Neuronal stem cell (in vitro differentiated cells): ENCODE measurements around the gene LGALS3BP.
A peak's percentile ranks its signal among the peaks of the same experiment; 100 is the strongest.

Experiments
- DNase-seq: peaks from one replicate; pipeline ENCODE4 v3.0.0-alpha.2; 2013; ENCODE audit warnings: low spot score
- H2AFZ ChIP-seq: one replicate; pipeline ENCODE4 v1.6.1; 2013; ENCODE audit warnings: mild to moderate bottlenecking, low read length, inconsistent platforms
- H2AK5ac ChIP-seq: 2 replicates; pipeline ENCODE4 v1.6.1; 2013; ENCODE audit warnings: low read depth, mild to moderate bottlenecking, inconsistent platforms, low read length, moderate library complexity, mixed read lengths
- H2BK120ac ChIP-seq: 2 replicates; pipeline ENCODE4 v1.6.1; 2013; ENCODE audit warnings: low read depth, mild to moderate bottlenecking, inconsistent platforms, low read length, moderate library complexity, mixed read lengths
- H2BK12ac ChIP-seq: one replicate; pipeline ENCODE4 v1.6.1; 2013; ENCODE audit warnings: low read length, inconsistent platforms
- H2BK15ac ChIP-seq: 2 replicates; pipeline ENCODE4 v1.6.1; 2013; ENCODE audit warnings: mild to moderate bottlenecking, low read length, inconsistent platforms, mixed read lengths
- H2BK5ac ChIP-seq: one replicate; pipeline ENCODE4 v1.6.1; 2013; ENCODE audit warnings: inconsistent platforms, mild to moderate bottlenecking, low read length, moderate library complexity
- H3K14ac ChIP-seq: one replicate; pipeline ENCODE4 v1.6.1; 2013; ENCODE audit warnings: low read length, inconsistent platforms
- H3K18ac ChIP-seq: 2 replicates; pipeline ENCODE4 v1.6.1; 2013; ENCODE audit warnings: low read length, inconsistent platforms
- H3K23ac ChIP-seq: 2 replicates; pipeline ENCODE4 v1.6.1; 2013; ENCODE audit warnings: low read depth, mild to moderate bottlenecking, mixed read lengths, low read length, inconsistent platforms; ENCODE audit not compliant: poor library complexity
- H3K27ac ChIP-seq: replicated peaks from 3 replicates; pipeline ENCODE4 v1.5.1; 2013; ENCODE audit warnings: low read length, inconsistent platforms
- H3K27me3 ChIP-seq, 3 experiments: 2 replicates each; pipeline ENCODE4 v1.6.1; 2013; ENCODE audit warnings: low read length in 3 of 3, mild to moderate bottlenecking in 2 of 3, inconsistent platforms in 1 of 3, low read depth in 1 of 3, mixed read lengths in 1 of 3, moderate library complexity in 1 of 3; ENCODE audit not compliant: control insufficient read depth in 3 of 3, insufficient read depth in 3 of 3
- H3K36me3 ChIP-seq, 2 donors: replicated peaks in 1 of 2; 2 replicates each; pipeline ENCODE4 v1.6.1; 2013; ENCODE audit warnings: low read length in 2 of 2; ENCODE audit not compliant: control insufficient read depth in 2 of 2, insufficient read depth in 2 of 2
- H3K4ac ChIP-seq: 2 replicates; pipeline ENCODE4 v1.6.1; 2013; ENCODE audit warnings: inconsistent platforms, mild to moderate bottlenecking, low read length, moderate library complexity
- H3K4me1 ChIP-seq, 2 donors: 1 replicate in 1 of 2; 2 replicates in 1 of 2; pipeline ENCODE4 v1.6.1; 2013; ENCODE audit warnings: low read length in 2 of 2, low read depth in 1 of 2; ENCODE audit not compliant: control insufficient read depth in 2 of 2, insufficient read depth in 1 of 2
- H3K4me2 ChIP-seq: one replicate; pipeline ENCODE4 v1.6.1; 2013; ENCODE audit warnings: mild to moderate bottlenecking, low read length, inconsistent platforms; ENCODE audit not compliant: insufficient read depth, poor library complexity, severe bottlenecking
- H3K4me3 ChIP-seq, 2 donors: 2 replicates each; pipeline ENCODE4 v1.5.1; 2013; ENCODE audit warnings: low read length in 2 of 2, mild to moderate bottlenecking in 2 of 2, inconsistent platforms in 1 of 2, moderate library complexity in 1 of 2
- H3K79me1 ChIP-seq: one replicate; pipeline ENCODE4 v1.6.1; 2013; ENCODE audit warnings: low read depth, mild to moderate bottlenecking, inconsistent platforms, low read length, moderate library complexity
- H3K9ac ChIP-seq: one replicate; pipeline ENCODE4 v1.6.1; 2013; ENCODE audit warnings: mild to moderate bottlenecking, low read depth, low read length, inconsistent platforms; ENCODE audit not compliant: poor library complexity
- H3K9me3 ChIP-seq, 2 donors: replicated peaks in 1 of 2; 2 replicates each; pipeline versions ENCODE3 to v1.6.1; 2013; ENCODE audit warnings: low read length in 2 of 2, mild to moderate bottlenecking in 2 of 2, inconsistent platforms in 1 of 2, low read depth in 1 of 2, mixed read lengths in 1 of 2, moderate library complexity in 1 of 2; ENCODE audit not compliant: control insufficient read depth in 2 of 2, insufficient read depth in 1 of 2
- H4K8ac ChIP-seq: one replicate; pipeline ENCODE4 v1.6.1; 2013; ENCODE audit warnings: low read depth, mild to moderate bottlenecking, inconsistent platforms, low read length, moderate library complexity
- H4K91ac ChIP-seq: one replicate; pipeline ENCODE4 v1.6.1; 2013; ENCODE audit warnings: low read length, low read depth, mild to moderate bottlenecking, inconsistent platforms; ENCODE audit not compliant: poor library complexity
- WGBS, 2 donors: extraction: QIAGEN DNeasy Blood & Tissue Kit; methylation state at CpG; one replicate each; pipeline ENCODE4 v1.1.7; 2013; ENCODE audit warnings: missing lambda C conversion rate in 2 of 2, mixed read lengths in 1 of 2; ENCODE audit not compliant: insufficient read length in 2 of 2, insufficient replicate concordance in 1 of 2; ENCODE audit errors: extremely low coverage in 2 of 2; 5-methylcytosine and 5-hydroxymethylcytosine counted together

The LGALS3BP gene

DNA sequence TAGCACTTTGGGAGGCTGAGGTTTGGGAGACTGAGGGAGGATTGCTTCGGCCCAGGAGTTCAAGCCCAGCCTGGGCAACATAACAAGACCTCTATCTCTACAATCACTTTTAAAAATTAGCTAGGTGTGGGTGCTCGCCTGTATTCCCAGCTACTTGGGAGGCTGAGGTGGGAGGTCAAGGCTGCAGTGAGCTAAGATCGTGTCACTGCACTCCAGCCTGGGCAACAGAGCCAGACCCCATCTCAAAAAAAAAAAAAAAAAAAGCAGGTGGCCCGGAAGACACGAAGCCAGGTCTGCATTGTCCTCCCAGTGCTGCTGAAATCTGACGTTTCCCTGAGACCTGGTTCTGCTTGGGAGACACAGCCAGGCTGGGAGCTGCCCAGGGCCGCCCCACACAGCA lies 35.7 kb downstream of the LGALS3BP start:
- H3K9ac ChIP-seq, result no peak overlapping the region
- H4K91ac ChIP-seq, result no peak overlapping the region
- H2AFZ ChIP-seq, result no peak overlapping the region
- H3K4me2 ChIP-seq, result no peak overlapping the region
- DNase-seq, result no peak
- H4K8ac ChIP-seq, result no peak overlapping the region
- H3K27me3 ChIP-seq, result peaks cover 0 to 11% (median 0%) of the 10 kb centered on the region in 3 experiments
- no peak overlapping the region for H3K4me3 ChIP-seq
- no CpG with 5 or more reads among the region's 7 CpGs for WGBS, 2 donors
- no peaks in the 10 kb centered on the region for H3K36me3 ChIP-seq
- H2BK120ac ChIP-seq, result no peak overlapping the region
- H3K79me1 ChIP-seq, result no peaks in the 10 kb centered on the region
- H3K23ac ChIP-seq, result no peak overlapping the region
- no peak overlapping the region for H3K4ac ChIP-seq
- H2BK12ac ChIP-seq, result no peak overlapping the region
- H2AK5ac ChIP-seq, result no peak overlapping the region
- no peak overlapping the region for H2BK5ac ChIP-seq
- H3K9me3 ChIP-seq, result peaks cover 0 to 2% of the 10 kb centered on the region in 2 donors
- no peak overlapping the region for H3K14ac ChIP-seq
- no peak overlapping the region for H2BK15ac ChIP-seq
- H3K27ac ChIP-seq, result no peak overlapping the region
- H3K4me1 ChIP-seq, result peaks cover 3 to 4% of the 10 kb centered on the region in 2 donors
- peak overlapping the region; percentile 86 for H3K18ac ChIP-seq

DNA sequence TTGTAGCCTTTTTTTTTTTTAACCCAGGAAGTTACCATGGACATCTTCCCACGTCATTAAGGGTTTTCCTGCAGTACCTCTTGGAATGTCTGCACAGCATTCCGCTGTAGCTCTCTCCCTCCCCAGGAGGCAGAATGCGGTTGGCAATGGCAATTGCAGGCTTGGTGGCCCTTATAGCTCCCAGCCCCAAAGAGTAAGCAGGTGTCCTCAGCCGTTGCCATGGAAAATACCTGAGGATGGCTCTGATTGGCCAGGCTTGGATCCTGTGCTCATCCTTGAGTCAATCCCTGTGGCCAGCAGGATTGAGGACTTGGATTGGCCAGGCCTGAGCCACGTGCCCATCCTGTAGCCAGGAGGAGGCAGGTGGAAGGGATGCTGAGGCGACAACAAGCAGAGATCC lies 39.0 kb downstream of the LGALS3BP start:
- Histone ChIP-seq H3K27ac (no peak overlapping the region), H3K4ac (no peak overlapping the region), H3K18ac (peak overlapping the region; percentile 28), H2BK12ac (no peak overlapping the region), H3K9me3 (peaks cover 0 to 2% of the 10 kb centered on the region in 2 donors), H2AK5ac (no peak overlapping the region), H2BK15ac (no peak overlapping the region), H3K14ac (no peak overlapping the region), H3K4me2 (no peak overlapping the region), H4K8ac (no peak overlapping the region), H3K79me1 (no peaks in the 10 kb centered on the region), H3K4me1 (peaks cover 3% of the 10 kb centered on the region in 2 donors), H2AFZ (no peak overlapping the region), H2BK120ac (no peak overlapping the region), H3K36me3 (no peaks in the 10 kb centered on the region), H3K23ac (no peak overlapping the region), H4K91ac (no peak overlapping the region), H3K27me3 (peaks cover 0 to 14% (median 0%) of the 10 kb centered on the region in 3 experiments), H3K9ac (no peak overlapping the region), H3K4me3 (no peak overlapping the region), H2BK5ac (no peak overlapping the region)
- no peak for DNase-seq
- WGBS, 2 donors, result no CpG with 5 or more reads among the region's 6 CpGs

DNA sequence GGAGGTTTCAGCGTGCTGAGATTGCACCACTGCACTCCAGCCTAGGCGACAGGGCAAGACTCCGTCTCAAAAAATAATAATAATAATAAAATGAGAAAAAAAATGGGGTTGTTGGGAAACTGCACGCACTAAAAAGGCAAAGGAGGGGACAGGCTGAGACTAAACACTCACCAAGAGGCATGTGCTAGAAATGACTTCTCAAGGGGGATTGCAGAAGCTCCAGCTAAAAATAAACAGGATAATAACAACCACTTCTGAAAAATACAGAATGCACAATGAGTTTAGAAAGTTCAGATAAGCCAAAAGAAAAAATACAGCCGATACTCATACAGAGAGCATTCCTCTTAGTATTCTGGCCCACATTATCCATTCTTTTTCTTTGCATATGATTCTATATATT lies 39.5 kb downstream of the LGALS3BP start:
- Histone ChIP-seq H3K4me1 (peaks cover 3% of the 10 kb centered on the region in 2 donors), H3K9ac (no peak overlapping the region), H3K27ac (no peak overlapping the region), H3K79me1 (no peaks in the 10 kb centered on the region), H3K4ac (no peak overlapping the region), H3K18ac (no peak overlapping the region), H3K4me3 (no peak overlapping the region), H3K14ac (no peak overlapping the region), H3K27me3 (peaks cover 0 to 14% (median 0%) of the 10 kb centered on the region in 3 experiments), H2BK12ac (no peak overlapping the region), H3K4me2 (no peak overlapping the region), H3K23ac (no peak overlapping the region), H4K91ac (no peak overlapping the region), H3K36me3 (no peaks in the 10 kb centered on the region), H2AFZ (no peak overlapping the region), H2BK15ac (no peak overlapping the region), H2BK120ac (no peak overlapping the region), H3K9me3 (peaks cover 0 to 2% of the 10 kb centered on the region in 2 donors), H2BK5ac (no peak overlapping the region), H4K8ac (no peak overlapping the region), H2AK5ac (no peak overlapping the region)
- WGBS, 2 donors, result no CpG with 5 or more reads among the region's 5 CpGs
- DNase-seq, result no peak

DNA sequence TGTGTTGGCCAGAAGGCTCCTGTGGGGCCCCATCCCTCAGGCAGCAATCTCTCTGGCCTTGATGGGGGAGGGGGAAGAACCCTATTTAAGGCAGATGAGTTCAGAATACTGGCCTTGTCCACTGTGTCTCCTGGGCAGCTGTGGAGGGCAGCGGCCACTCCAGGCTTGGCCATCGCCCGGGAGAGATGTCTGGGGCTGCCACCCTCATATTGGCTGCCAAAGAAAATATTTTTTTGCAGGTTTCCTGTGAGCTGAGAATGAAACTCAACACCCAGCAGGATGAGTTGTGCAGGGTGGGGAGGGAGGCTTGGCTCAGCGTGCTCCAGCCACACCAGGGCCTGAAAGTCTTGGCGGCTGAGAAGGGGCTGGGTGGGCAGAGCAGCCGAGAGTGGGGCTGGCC lies 40.1 kb downstream of the LGALS3BP start:
- Histone ChIP-seq H2BK12ac (no peak overlapping the region), H3K27ac (no peak overlapping the region), H3K9ac (no peak overlapping the region), H3K4me2 (no peak overlapping the region), H3K4ac (no peak overlapping the region), H2BK15ac (no peak overlapping the region), H3K23ac (no peak overlapping the region), H3K18ac (no peak overlapping the region), H3K9me3 (peaks cover 0 to 2% of the 10 kb centered on the region in 2 donors), H3K79me1 (no peaks in the 10 kb centered on the region), H4K91ac (no peak overlapping the region), H3K27me3 (peaks cover 0 to 14% (median 0%) of the 10 kb centered on the region in 3 experiments), H3K4me3 (no peak overlapping the region), H2BK5ac (no peak overlapping the region), H2AFZ (no peak overlapping the region), H4K8ac (no peak overlapping the region), H3K36me3 (no peaks in the 10 kb centered on the region), H2AK5ac (no peak overlapping the region), H3K4me1 (peaks cover 9 to 10% of the 10 kb centered on the region in 2 donors), H3K14ac (no peak overlapping the region), H2BK120ac (no peak overlapping the region)
- no CpG with 5 or more reads among the region's 6 CpGs for WGBS, 2 donors
- no peak for DNase-seq
